Breast epithelium (tissue), 3 donors: ENCODE data around the gene TMIGD1.

Source experiments
- CTCF ChIP-seq, 3 donors: fragments of 450-650 bp; IDR thresholded peaks; one replicate each; pipeline ENCODE4 v1.5.1; 2016 to 2017; ENCODE audit warnings: antibody characterized with exemption in 3 of 3, mild to moderate bottlenecking in 3 of 3, moderate library complexity in 3 of 3
- POLR2AphosphoS5 ChIP-seq, 3 donors: sonication (generic); formaldehyde crosslinking; IDR thresholded peaks; one replicate each; pipeline ENCODE4 v1.6.1; 2017; ENCODE audit warnings: antibody characterized with exemption in 3 of 3

DNA sequence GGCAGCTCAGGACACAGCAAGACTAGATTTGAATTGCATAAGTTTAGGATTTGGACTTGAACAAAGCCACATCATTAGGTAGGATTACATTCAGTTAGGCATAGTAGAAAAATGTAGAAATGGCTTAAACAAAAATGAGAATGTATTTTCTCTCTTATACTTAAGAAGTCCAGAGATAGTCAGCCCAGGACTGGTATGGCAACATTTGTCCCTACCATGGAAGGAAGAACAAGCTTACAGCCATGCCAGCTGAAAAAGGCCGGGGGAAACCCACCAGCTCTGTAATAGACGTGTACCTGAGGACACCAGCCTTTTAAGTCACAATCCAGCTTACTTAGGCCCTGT lies 11.2 kb upstream of the TMIGD1 start:
- TF ChIP-seq CTCF (IDR thresholded peaks at IDR 0.05) (no peak), POLR2AphosphoS5 (IDR thresholded peaks at IDR 0.05) (no peak)
